GM18511 (cell line): ENCODE results near the gene HPCAL4.

Experiments used
- ATAC-seq: cut with Tn5 transposase; IDR thresholded peaks from one replicate; pipeline ENCODE4 v1.9.1; 2021; ENCODE audit warnings: mild to moderate bottlenecking, moderate library complexity; ENCODE audit not compliant: unreplicated experiment

HPCAL4 gene

GRCh38 chr1:39691383-39692151 is at the start of gene HPCAL4:
TSS of gene HPCAL4 (minus strand) at chr1:39691433. CDS start at chr1:39684603, 6,830 bp downstream.
- peak; percentile 81 for ATAC-seq

DNA sequence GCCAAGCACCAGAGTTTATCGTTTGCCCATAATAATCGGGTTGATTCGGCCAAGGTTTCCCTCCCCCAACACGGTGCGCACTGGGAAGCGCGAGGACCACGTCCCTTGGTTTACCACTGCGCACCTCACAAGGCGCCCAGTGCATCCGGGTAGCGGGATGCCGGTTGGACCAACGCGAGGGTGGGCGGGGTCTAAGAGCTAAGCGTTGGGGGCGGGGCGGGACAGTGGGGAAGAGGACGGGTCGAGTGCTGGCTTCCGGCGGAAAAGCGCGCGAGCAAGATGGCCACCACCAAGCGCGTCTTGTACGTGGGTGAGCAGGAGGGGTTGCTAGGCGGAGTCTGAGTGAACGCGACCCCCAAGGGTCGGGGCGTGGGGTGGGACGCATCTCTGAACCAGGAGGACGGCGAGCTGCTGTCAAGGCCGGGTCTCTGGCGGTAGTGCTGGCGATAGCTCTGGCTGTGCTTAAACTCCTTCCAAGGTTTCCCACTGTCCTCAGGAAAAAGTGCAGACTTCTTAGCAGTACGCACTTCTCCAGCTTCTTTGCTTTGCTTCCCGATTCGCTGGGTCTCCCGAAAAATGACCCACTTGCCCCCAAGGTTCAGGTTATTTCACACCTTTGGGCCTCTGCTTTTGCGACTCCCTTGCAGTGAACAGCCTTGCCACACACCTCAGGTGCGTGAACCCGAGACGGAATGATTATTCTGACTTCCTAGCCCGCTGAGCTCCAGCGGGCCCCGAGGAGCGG is 47.6 kb upstream of the HPCAL4 start, which contains the start of gene PPIE:
Gene PPIE, plus strand, starts transcription at position 261 of the 745 bp plus-strand sequence. Its CDS starts 19 bp downstream, at position 280.
- peak; percentile 85 for ATAC-seq

- ATAC-seq = no peak
These were observed 46.4 kb upstream of the HPCAL4 start for GRCh38 chr1:39737546-39738169.

DNA sequence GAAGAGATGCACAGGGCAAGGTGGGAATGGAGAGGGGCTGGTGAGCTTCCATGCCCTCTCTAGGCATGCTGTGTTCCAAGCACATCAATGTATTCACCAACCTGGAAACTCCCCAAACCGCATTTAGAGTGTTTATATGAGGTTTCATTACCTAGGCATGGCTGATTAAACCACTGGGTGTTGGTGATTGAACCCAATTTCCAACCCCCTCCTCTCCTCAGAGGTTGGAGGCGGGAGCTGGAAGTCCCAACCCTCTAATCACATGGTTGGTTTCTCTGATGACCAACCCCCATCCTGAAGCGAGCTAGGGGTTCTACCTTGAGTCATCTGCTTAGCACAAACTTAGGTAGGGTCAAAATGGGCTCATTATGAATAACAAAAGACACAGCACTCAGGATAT is 44.5 kb upstream of the HPCAL4 start:
- ATAC-seq = no peak

- no peak for ATAC-seq
These were observed 41.9 kb upstream of the HPCAL4 start for GRCh38 chr1:39733161-39733560.

DNA sequence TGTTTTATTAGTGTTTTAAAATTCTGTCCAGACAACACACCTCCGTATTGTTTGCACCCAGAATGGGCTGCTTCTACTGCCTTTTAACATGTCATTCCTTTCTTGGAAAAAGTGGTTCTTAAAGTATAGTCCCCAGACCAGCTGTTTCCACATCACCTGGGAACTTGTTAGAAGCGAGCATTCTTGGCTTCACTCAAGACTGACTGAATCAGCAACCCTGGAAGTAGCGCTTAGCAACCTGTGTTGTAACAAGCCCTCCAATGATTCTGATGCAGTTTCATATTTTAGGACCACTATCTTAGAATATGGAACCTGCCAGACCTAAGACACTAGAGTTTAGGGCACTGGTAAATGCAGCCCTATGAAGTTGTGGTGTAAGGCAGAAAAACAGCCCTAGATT is 41.5 kb upstream of the HPCAL4 start:
- no peak for ATAC-seq

DNA sequence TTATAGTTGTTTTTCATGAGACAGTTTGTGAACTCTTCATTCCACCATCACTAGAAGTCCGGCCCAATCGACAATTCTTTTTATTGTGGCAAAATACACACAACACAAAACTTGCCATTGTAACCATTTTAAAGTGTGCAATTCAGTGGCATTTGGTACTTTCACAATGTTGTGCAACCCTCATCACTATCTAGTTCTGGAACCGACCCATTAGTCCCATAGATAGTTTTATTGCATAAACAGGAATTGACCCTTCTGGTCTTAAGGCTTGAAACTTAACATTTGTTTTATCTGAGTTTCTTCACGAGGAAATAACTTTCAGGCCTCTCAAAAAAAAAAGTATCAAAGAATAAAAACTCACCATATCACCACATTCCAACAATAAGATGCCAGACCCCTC is 38.6 kb upstream of the HPCAL4 start:
- ATAC-seq = no peak

- ATAC-seq = no peak
These were observed 37.8 kb upstream of the HPCAL4 start for GRCh38 chr1:39729030-39729429.

GRCh38 chr1:39727932-39728317 is 36.7 kb upstream of the HPCAL4 start:
- ATAC-seq = no peak

DNA sequence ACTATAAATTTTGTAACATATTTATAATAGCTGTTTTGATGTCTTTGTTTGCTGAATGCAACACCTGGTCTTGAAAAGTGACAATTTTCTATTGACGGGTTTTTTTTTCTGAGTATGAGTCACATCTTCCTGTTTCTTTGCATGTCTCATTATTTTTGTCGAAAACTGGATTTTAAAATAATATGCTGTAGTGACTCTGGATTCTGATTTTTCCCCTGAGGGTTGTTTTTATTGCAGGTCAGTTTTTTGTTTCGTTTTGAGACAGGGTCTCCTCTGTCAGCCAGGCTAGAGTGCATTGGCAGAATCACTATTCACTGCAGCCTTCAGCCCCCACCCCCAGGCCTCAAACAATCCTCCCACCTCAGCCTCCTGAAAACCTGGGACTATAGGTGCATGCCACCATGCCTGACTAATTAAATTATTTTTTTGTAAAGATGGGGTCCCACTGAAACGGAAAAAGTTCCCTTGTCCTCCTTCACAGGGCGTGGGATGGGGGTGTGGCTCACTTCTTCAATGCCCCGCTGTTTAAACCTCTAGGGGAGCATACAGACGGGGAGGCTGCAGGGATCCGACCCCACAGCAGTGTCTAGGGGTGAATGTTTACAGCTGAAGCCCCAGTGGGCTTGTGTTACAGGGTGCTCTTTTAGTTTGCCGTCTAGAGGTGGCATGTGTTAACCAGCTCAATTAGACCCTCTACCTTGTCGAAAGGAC is 36.1 kb upstream of the HPCAL4 start:
- ATAC-seq = peak; percentile 44

DNA sequence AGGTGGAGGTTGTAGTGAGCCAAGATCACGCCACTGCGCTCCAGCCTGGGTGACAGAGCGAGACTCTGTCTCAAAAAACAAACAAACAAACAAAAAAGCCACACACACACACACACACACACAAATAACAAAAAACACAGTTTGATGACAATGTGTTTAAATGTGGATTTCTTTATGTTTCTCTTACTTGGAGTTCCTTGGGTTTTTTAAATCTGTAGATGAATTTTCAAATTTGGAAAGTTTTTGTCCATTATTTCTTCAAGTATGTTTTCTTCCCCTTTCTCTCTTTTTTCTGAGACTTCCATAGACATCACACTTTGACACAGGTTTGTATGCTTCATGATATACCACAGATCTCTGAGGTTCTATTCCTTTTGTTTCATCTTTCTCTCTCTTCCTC is 35.4 kb upstream of the HPCAL4 start:
- ATAC-seq = no peak

- ATAC-seq = no peak
These were observed 31.3 kb upstream of the HPCAL4 start for GRCh38 chr1:39722495-39722894.

DNA sequence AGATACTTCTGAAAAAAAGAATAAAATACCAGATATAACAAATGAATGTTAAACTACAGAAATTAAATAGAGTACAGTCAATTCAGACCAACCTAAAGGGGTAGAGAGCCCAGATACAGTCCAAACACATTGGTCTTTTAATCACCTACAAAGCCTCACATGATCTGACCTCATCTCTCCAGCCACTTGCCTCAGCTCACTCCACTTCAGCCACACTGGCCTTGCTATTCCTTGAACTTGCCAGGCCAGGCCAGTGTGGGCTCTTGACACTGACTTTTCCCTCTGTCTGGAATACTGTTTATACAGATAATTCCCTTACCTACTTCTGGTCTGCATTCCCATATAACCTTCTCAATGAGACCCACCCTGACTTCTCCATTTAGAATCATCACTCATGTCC is 30.4 kb upstream of the HPCAL4 start:
- ATAC-seq = no peak

DNA sequence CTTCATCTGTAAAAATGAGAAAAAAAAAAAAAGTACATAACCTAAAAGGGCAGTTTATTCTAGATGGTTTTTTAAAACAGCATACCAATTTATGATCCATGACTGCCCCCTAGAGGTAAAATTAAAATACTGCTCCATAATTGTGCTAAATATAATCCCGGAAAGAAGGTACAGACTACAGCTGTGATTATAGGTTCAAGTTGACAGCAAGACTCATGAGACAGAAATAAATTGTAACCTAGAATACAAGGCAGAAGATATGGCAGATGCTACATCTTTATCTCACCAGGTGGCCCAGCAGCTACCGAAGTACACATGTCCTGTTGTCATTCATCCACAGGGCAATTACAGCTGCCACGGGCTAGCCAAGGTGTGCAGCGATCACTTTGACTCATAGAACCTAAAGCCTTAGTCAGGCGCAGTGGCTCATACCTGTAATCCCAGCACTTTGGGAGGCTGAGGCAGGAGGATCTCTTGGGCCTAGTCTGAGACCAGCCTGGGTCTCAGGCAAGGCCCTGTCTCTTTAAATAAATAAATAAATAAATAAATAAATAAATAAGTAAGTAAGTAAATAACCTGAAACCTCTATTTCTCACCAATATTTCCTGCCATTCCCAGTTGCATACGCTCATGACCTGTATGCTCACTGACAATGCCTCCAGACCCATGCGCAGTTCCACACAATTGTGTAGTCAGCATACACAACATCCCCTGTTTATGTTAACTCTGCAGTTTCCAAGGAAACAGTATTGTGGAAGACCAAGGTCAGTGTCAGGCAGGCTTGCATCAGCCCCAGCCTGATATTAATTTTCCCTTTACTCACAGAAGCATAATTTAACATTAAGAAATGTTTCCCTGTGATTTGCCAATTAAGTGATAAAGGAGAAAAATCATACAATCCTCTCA is 29.1 kb upstream of the HPCAL4 start:
- ATAC-seq = no peak

- ATAC-seq = no peak
These were observed 26.6 kb upstream of the HPCAL4 start for GRCh38 chr1:39717809-39718208.

DNA sequence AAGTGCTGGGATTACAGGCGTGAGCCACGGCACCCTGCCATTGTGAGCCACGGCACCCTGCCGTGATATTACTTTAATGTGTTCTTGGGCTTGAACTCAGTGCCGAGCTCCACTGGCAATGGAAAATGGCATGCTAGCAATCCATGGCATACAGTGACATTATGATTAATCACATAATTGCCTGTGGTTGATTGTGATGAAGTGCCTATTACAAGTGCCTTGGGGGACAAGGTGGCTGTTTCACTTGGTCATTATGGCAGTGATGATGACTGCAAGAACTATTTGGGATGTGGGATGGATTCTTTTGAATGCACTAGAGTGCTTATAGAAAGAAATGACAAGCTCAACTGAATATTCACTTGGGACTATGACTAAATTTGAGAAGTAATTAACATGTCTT is 22.3 kb upstream of the HPCAL4 start:
- ATAC-seq = no peak

DNA sequence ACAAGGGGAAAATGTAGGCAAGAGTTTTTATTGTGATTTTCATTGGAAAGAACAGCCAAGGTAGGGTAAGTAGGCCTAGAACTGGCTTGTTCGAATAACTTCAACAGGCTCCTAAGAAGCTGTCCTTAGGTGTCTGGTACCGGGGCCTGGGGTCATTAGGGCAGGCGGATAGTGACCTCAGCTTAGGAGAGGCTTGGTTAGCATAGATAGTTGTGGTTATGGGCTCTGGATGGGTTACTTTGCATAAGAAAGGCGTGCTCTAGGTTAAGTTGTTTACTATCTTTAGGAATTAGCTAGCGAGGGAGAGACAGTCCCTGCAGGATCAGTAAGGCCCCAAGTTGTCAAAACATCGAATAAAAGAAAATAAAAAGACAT is 20.7 kb upstream of the HPCAL4 start:
- no peak for ATAC-seq

- ATAC-seq = no peak
These were observed 20.1 kb upstream of the HPCAL4 start for GRCh38 chr1:39711104-39711965.

- ATAC-seq = no peak
These were observed 16.3 kb upstream of the HPCAL4 start for GRCh38 chr1:39707506-39707905.
